Cardiac muscle cell (in vitro differentiated cells and primary cell): Measurements from ENCODE around the gene GPATCH2. TPM values are rescaled to one million over a fixed set of nuclear protein-coding genes. Genes with fewer than 3 reads are reported as not detected.
A peak's percentile ranks its signal among the peaks of the same experiment; 100 is the strongest.

Source experiments
- DNase-seq, 2 donors: peaks; one replicate each; pipeline versions ENCODE4 v3.0.0 to v3.0.0-alpha.2; 2010 to 2017; ENCODE audit warnings: low read depth in 1 of 2, low spot score in 1 of 2
- H3K27ac ChIP-seq: fragments of 200-600 bp; sonication (generic); 2 replicates; pipeline ENCODE4 v1.5.1; 2016
- H3K27me3 ChIP-seq: fragments of 200-600 bp; sonication (generic); 2 replicates; pipeline ENCODE4 v1.6.0; 2016; ENCODE audit warnings: control low read depth
- H3K36me3 ChIP-seq: fragments of 200-600 bp; sonication (generic); 2 replicates; pipeline ENCODE4 v1.5.1; 2016; ENCODE audit warnings: control low read depth
- H3K4me1 ChIP-seq: fragments of 200-600 bp; sonication (generic); 2 replicates; pipeline ENCODE4 v1.8.1; 2017; ENCODE audit warnings: low read depth, mild to moderate bottlenecking, mixed run types
- H3K4me3 ChIP-seq: fragments of 200-600 bp; sonication (generic); 2 replicates; pipeline ENCODE4 v1.5.1; 2016; ENCODE audit warnings: mild to moderate bottlenecking
- H3K9me3 ChIP-seq: fragments of 200-600 bp; sonication (generic); 2 replicates; pipeline ENCODE4 v1.5.1; 2017; ENCODE audit warnings: low read depth, mild to moderate bottlenecking, control low read depth
- polyA plus RNA-seq: library from polyadenylated mRNA; unstranded; fragments of >200 nt; fragmentation: Nextera tagmentation; extraction: Ambion mirVana; gene quantifications from 2 replicates; pipeline ENCODE4 v1.2.1, GENCODE V29; 2016
- total RNA-seq: library from RNA; depleted of rRNA; stranded (reverse); fragments of >200 nt; gene quantifications from 2 replicates; pipeline ENCODE4 v1.2.3, GENCODE V29; 2016
- TF ChIP-seq, protein P1 (sequence below): IDR thresholded peaks from 2 replicates; pipeline ENCODE4 v1.5.1; 2012; ENCODE audit warnings: low read depth, mild to moderate bottlenecking, low read length

GPATCH2 gene
- total and polyA plus RNA-seq, 2 experiments from 2014 or later = 9.8 to 16.7 TPM

- Histone ChIP-seq H3K27ac (no peak overlapping the region), H3K27me3 (no peaks in the 10 kb centered on the region), H3K36me3 (no peaks in the 10 kb centered on the region), H3K9me3 (no peaks in the 10 kb centered on the region), H3K4me3 (no peak overlapping the region), H3K4me1 (no peaks in the 10 kb centered on the region)
- TF ChIP-seq, protein P1, sequence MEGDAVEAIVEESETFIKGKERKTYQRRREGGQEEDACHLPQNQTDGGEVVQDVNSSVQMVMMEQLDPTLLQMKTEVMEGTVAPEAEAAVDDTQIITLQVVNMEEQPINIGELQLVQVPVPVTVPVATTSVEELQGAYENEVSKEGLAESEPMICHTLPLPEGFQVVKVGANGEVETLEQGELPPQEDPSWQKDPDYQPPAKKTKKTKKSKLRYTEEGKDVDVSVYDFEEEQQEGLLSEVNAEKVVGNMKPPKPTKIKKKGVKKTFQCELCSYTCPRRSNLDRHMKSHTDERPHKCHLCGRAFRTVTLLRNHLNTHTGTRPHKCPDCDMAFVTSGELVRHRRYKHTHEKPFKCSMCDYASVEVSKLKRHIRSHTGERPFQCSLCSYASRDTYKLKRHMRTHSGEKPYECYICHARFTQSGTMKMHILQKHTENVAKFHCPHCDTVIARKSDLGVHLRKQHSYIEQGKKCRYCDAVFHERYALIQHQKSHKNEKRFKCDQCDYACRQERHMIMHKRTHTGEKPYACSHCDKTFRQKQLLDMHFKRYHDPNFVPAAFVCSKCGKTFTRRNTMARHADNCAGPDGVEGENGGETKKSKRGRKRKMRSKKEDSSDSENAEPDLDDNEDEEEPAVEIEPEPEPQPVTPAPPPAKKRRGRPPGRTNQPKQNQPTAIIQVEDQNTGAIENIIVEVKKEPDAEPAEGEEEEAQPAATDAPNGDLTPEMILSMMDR = no peak
- peak in 1 of 2 donors; percentile 78 for DNase-seq
These were observed 148.4 kb downstream of the GPATCH2 start for GRCh38 chr1:217482356-217483102.

- H3K36me3 ChIP-seq = no peaks in the 10 kb centered on the region
- no peaks in the 10 kb centered on the region for H3K9me3 ChIP-seq
- H3K27me3 ChIP-seq = no peaks in the 10 kb centered on the region
- TF ChIP-seq, protein P1 = no peak
- H3K4me3 ChIP-seq = no peak overlapping the region
- no peaks in the 10 kb centered on the region for H3K4me1 ChIP-seq
- DNase-seq = no peak
- no peak overlapping the region for H3K27ac ChIP-seq
These were observed 152.4 kb downstream of the GPATCH2 start for GRCh38 chr1:217478450-217478849.

DNA sequence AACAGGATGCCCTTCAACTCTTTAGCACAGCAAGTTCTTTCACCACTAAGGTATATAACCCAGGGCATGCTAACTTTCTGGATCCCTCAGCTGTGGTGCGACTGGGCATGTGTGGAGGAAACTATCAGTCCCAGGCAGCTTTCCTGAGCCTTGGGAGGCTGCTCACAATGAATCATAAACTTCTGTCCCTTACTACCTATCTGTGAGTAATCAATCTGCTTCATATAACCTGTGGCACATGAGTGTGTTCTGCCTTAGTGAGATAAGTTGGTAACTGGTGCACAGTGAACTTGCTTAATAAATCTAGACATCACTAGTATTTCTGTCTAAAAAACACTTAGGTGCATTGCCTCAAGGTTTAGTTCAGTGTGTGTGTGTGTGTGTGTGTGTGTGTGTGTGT lies 158.0 kb downstream of the GPATCH2 start:
- Histone ChIP-seq H3K27ac (no peak overlapping the region), H3K27me3 (no peaks in the 10 kb centered on the region), H3K4me3 (no peak overlapping the region), H3K36me3 (no peaks in the 10 kb centered on the region), H3K9me3 (no peaks in the 10 kb centered on the region), H3K4me1 (no peaks in the 10 kb centered on the region)
- TF ChIP-seq, protein P1 = no peak
- no peak for DNase-seq

- TF ChIP-seq, protein P1 = no peak
- Histone ChIP-seq H3K4me3 (no peak overlapping the region), H3K4me1 (no peaks in the 10 kb centered on the region), H3K36me3 (no peaks in the 10 kb centered on the region), H3K27me3 (no peaks in the 10 kb centered on the region), H3K27ac (no peak overlapping the region), H3K9me3 (no peaks in the 10 kb centered on the region)
- DNase-seq = no peak
These were observed 159.5 kb downstream of the GPATCH2 start for GRCh38 chr1:217471403-217471802.

GRCh38 chr1:217469983-217470382 lies 160.9 kb downstream of the GPATCH2 start:
- TF ChIP-seq, protein P1 = no peak
- H3K4me3 ChIP-seq = no peak overlapping the region

More at GRCh38 chr1:217469983-217470382, 160.9 kb downstream of the GPATCH2 start:
- H3K4me1 ChIP-seq = no peaks in the 10 kb centered on the region
- no peaks in the 10 kb centered on the region for H3K36me3 ChIP-seq
- H3K27me3 ChIP-seq = no peaks in the 10 kb centered on the region
- H3K27ac ChIP-seq = no peak overlapping the region
- no peaks in the 10 kb centered on the region for H3K9me3 ChIP-seq
- no peak for DNase-seq
